ENCODE data around the gene DOCK2. TPM values are rescaled to one million over a fixed set of nuclear protein-coding genes. Genes with fewer than 3 reads are reported as not detected.

DOCK2 gene
- total RNA-seq, 1 experiment from 2014 or later = not detected

DNA sequence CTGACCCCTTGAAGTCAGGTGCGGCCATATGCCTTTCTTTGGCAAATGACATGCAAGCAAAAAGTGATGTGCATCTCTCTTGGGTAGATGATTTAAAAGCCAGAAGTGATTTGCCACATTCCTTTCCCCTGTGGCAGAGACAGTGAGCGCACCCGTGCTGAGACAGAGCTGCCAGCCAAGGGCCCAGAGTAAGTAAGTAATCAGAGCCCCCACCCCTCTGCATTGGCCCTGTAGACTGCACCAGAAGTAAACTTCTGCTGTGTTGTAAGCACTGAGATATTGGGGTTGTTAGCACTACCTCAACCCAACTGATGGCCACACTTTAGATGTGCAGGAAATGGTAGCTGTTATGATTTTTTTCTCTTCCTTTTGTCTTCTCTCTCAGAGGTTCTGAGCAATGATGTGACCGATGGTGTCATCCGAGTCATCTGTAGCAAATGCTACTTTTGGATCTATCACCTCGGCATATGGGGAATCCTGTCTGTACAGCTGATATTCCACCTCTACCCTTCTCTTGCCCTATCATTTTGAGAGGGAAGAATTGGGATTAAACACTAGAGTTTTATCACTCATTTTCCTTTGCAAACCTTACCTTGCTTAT, 58.0 kb downstream of the DOCK2 start:
- intact Hi-C loops (cut with micrococcal nuclease; ENCODE audit: unreplicated experiment) = no loop called here
- Mint-ChIP-seq H3K36me3 (ENCODE audit: insufficient read depth, unreplicated experiment) (no peaks in the 10 kb centered on the region), H3K27ac (ENCODE audit: unreplicated experiment) (no peak overlapping the region), H3K4me3 (ENCODE audit: low read depth, unreplicated experiment) (no peak overlapping the region), H3K9me3 (ENCODE audit: low read depth, unreplicated experiment) (no peaks in the 10 kb centered on the region), H3K4me1 (ENCODE audit: low read depth, unreplicated experiment) (no peaks in the 10 kb centered on the region), H3K27me3 (ENCODE audit: unreplicated experiment) (peaks cover 63% of the 10 kb centered on the region)
- BruUV-seq (replicated peaks) = no TSS peak
- CTCF ChIA-PET = interaction anchor here (0.6 to 0.7 kb wide), 2 partner anchors 222 to 242 kb away, joined by 3 read pairs; no protein-coding TSS in a partner anchor
- TF ChIP-seq, protein P1, sequence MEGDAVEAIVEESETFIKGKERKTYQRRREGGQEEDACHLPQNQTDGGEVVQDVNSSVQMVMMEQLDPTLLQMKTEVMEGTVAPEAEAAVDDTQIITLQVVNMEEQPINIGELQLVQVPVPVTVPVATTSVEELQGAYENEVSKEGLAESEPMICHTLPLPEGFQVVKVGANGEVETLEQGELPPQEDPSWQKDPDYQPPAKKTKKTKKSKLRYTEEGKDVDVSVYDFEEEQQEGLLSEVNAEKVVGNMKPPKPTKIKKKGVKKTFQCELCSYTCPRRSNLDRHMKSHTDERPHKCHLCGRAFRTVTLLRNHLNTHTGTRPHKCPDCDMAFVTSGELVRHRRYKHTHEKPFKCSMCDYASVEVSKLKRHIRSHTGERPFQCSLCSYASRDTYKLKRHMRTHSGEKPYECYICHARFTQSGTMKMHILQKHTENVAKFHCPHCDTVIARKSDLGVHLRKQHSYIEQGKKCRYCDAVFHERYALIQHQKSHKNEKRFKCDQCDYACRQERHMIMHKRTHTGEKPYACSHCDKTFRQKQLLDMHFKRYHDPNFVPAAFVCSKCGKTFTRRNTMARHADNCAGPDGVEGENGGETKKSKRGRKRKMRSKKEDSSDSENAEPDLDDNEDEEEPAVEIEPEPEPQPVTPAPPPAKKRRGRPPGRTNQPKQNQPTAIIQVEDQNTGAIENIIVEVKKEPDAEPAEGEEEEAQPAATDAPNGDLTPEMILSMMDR (IDR thresholded peaks at IDR 0.05; ENCODE audit: unreplicated experiment) = no peak
- no peak for DNase-seq

DNA sequence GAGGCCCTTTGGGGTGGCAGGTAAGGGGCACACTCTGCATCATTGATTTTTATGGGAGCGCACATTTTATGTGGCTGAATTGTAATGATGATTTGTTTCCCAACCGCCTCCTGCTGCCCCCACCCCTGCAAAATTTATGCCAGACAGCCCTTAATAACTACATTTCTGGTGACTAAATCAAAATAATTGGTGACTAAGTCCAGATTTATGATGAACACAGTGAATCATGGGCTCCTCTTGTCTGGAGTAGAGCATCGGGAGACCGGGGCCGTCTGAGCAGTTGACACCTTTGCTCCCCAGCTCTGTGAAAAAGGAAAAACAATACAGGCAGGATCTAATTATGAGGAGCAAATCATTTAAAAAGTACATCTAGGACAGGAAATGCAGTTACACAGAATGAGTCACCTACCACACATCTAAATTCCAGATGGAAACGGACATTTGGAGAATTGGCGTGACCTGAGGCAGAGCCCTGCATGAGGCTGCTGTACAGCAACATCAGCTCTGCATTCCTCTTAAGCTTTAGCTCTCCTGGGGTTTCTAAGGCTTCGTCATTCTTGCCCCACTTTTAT, 58.9 kb downstream of the DOCK2 start:
- BruUV-seq (replicated peaks) = no TSS peak
- intact Hi-C loops (cut with micrococcal nuclease; ENCODE audit: unreplicated experiment) = no loop called here
- H3K9me3 Mint-ChIP-seq (ENCODE audit: low read depth, unreplicated experiment) = no peaks in the 10 kb centered on the region
- H3K4me1 Mint-ChIP-seq (ENCODE audit: low read depth, unreplicated experiment) = no peaks in the 10 kb centered on the region
- H3K4me3 Mint-ChIP-seq (ENCODE audit: low read depth, unreplicated experiment) = no peak overlapping the region
- TF ChIP-seq, protein P1 (IDR thresholded peaks at IDR 0.05; ENCODE audit: unreplicated experiment) = no peak
- H3K27me3 Mint-ChIP-seq (ENCODE audit: unreplicated experiment) = peaks cover 61% of the 10 kb centered on the region
- CTCF ChIA-PET = no interaction called here
- DNase-seq = no peak
- no peak overlapping the region for H3K27ac Mint-ChIP-seq (ENCODE audit: unreplicated experiment)
- H3K36me3 Mint-ChIP-seq (ENCODE audit: insufficient read depth, unreplicated experiment) = no peaks in the 10 kb centered on the region

- Mint-ChIP-seq H3K4me3 (ENCODE audit: low read depth, unreplicated experiment) (no peak overlapping the region), H3K36me3 (ENCODE audit: insufficient read depth, unreplicated experiment) (no peaks in the 10 kb centered on the region), H3K27ac (ENCODE audit: unreplicated experiment) (no peak overlapping the region), H3K27me3 (ENCODE audit: unreplicated experiment) (peaks cover 65% of the 10 kb centered on the region), H3K4me1 (ENCODE audit: low read depth, unreplicated experiment) (no peaks in the 10 kb centered on the region), H3K9me3 (ENCODE audit: low read depth, unreplicated experiment) (no peaks in the 10 kb centered on the region)
- DNase-seq = no peak
- TF ChIP-seq, protein P1 (IDR thresholded peaks at IDR 0.05; ENCODE audit: unreplicated experiment) = no peak
- CTCF ChIA-PET = interaction anchor here (0.7 kb wide), 1 partner anchor 488 kb away, joined by 3 read pairs; no protein-coding TSS in a partner anchor
- BruUV-seq (replicated peaks) = no TSS peak
- intact Hi-C loops (cut with micrococcal nuclease; ENCODE audit: unreplicated experiment) = no loop called here
These were observed 59.8 kb downstream of the DOCK2 start for GRCh38 chr5:169696621-169697510.

DNA sequence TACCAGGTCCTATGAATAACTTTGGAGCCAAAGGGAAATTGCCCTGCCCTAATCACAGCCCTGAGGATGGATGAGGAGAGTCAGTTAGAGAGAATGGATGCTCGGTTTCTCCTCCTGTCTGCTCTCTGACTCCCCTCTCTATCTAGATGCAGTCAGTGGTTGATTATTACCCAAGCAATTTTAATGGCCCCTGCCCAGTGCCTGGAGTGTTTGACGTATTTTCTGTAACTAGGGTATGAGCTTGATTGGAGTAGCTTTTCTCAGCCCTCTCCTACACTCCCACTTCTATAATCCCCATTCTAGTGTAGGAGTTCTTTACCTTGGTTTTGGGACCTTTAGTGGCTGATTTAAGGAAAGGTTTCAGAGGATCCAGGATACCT, 60.4 kb downstream of the DOCK2 start:
- Mint-ChIP-seq H3K9me3 (ENCODE audit: low read depth, unreplicated experiment) (no peaks in the 10 kb centered on the region), H3K27me3 (ENCODE audit: unreplicated experiment) (peaks cover 69% of the 10 kb centered on the region), H3K36me3 (ENCODE audit: insufficient read depth, unreplicated experiment) (no peaks in the 10 kb centered on the region), H3K27ac (ENCODE audit: unreplicated experiment) (no peak overlapping the region), H3K4me1 (ENCODE audit: low read depth, unreplicated experiment) (no peaks in the 10 kb centered on the region), H3K4me3 (ENCODE audit: low read depth, unreplicated experiment) (no peak overlapping the region)
- no peak for DNase-seq
- intact Hi-C loops (cut with micrococcal nuclease; ENCODE audit: unreplicated experiment) = no loop called here
- CTCF ChIA-PET = no interaction called here
- BruUV-seq (replicated peaks) = no TSS peak
- TF ChIP-seq, protein P1 (IDR thresholded peaks at IDR 0.05; ENCODE audit: unreplicated experiment) = no peak

Measured in Calu3 (cell line).